Measurements from ENCODE around the gene BATF3.

GRCh38 chr1:212640223-212640878 lies 59.3 kb downstream of the BATF3 start:
- TF ChIP-seq POLR2A (IDR thresholded peaks at IDR 0.05) (no peak), CTCF (IDR thresholded peaks at IDR 0.05) (no peak)
